ENCODE results near the gene DNAJB8.

The DNAJB8 gene

GRCh38 chr3:128463771-128464170 lies 2.9 kb downstream of the DNAJB8 start:
- no peak for DNase-seq

- DNase-seq = no peak
These were observed 3.3 kb downstream of the DNAJB8 start for GRCh38 chr3:128463354-128463753.

- DNase-seq = no peak
These were observed 3.8 kb downstream of the DNAJB8 start for GRCh38 chr3:128462931-128463330.

GRCh38 chr3:128462341-128462910 lies 4.3 kb downstream of the DNAJB8 start:
- no peak for DNase-seq

GRCh38 chr3:128461731-128462130 lies 5.0 kb downstream of the DNAJB8 start:
- DNase-seq = no peak

- no peak for DNase-seq
These were observed 7.2 kb downstream of the DNAJB8 start for GRCh38 chr3:128459461-128459820.

- DNase-seq = no peak
These were observed 7.8 kb downstream of the DNAJB8 start for GRCh38 chr3:128458746-128459460.

GRCh38 chr3:128457937-128458336 lies 8.8 kb downstream of the DNAJB8 start:
- no peak for DNase-seq

- no peak for DNase-seq
These were observed 9.6 kb downstream of the DNAJB8 start for GRCh38 chr3:128456776-128457715.

- no peak for DNase-seq
These were observed 10.6 kb downstream of the DNAJB8 start for GRCh38 chr3:128455786-128456748.

GRCh38 chr3:128455116-128455515 lies 11.6 kb downstream of the DNAJB8 start:
- no peak for DNase-seq

GRCh38 chr3:128454310-128454618 lies 12.4 kb downstream of the DNAJB8 start:
- no peak for DNase-seq

- no peak for DNase-seq
These were observed 13.0 kb downstream of the DNAJB8 start for GRCh38 chr3:128453501-128454309.

- no peak for DNase-seq
These were observed 13.9 kb downstream of the DNAJB8 start for GRCh38 chr3:128452678-128453275.

GRCh38 chr3:128452120-128452519 lies 14.6 kb downstream of the DNAJB8 start:
- no peak for DNase-seq

GRCh38 chr3:128449111-128449638 lies 17.5 kb downstream of the DNAJB8 start:
- DNase-seq = no peak

- no peak for DNase-seq
These were observed 18.2 kb downstream of the DNAJB8 start for GRCh38 chr3:128448491-128448890.

GRCh38 chr3:128447561-128448013 lies 19.1 kb downstream of the DNAJB8 start:
- DNase-seq = no peak

- no peak for DNase-seq
These were observed 19.9 kb downstream of the DNAJB8 start for GRCh38 chr3:128446821-128447220.

GRCh38 chr3:128445357-128445756 lies 21.3 kb downstream of the DNAJB8 start:
- no peak for DNase-seq

GRCh38 chr3:128443771-128444170 lies 22.9 kb downstream of the DNAJB8 start:
- DNase-seq = no peak
